Adrenal gland (tissue), 5 donors: ENCODE measurements around the gene RCOR1.

Experiments
- CTCF ChIP-seq, 6 experiments: fragments of 450-650 bp in 4 of 6; fragments of 200-600 bp in 2 of 6; sonication (generic) in 1 of 6; IDR thresholded peaks; 1 replicate in 5 of 6; 2 replicates in 1 of 6; pipeline versions ENCODE4 v1.5.1 to v1.8.0; 2016 to 2021; ENCODE audit warnings: antibody characterized with exemption in 6 of 6, mild to moderate bottlenecking in 2 of 6, moderate library complexity in 1 of 6
- POLR2A ChIP-seq, 2 donors: fragments of 450-650 bp; IDR thresholded peaks; one replicate each; pipeline ENCODE4 v1.6.1; 2017; ENCODE audit warnings: antibody characterized with exemption in 2 of 2, mild to moderate bottlenecking in 2 of 2, moderate library complexity in 1 of 2
- donor health status: DM: no; HTN: no; CAD: no.

- TF ChIP-seq CTCF (IDR thresholded peaks at IDR 0.05) (no peak), POLR2A (IDR thresholded peaks at IDR 0.05) (no peak)
Measured at GRCh38 chr14:102683399-102684297, 91.2 kb downstream of the RCOR1 start.
